CD1c-positive myeloid dendritic cell (primary cell): ENCODE measurements around the gene PPARA.
"Not testable (repeated sequence)": the region's sequence is repeated elsewhere in the genome, so short reads cannot be mapped to it uniquely, and the experiment has no call there.

Experiments
- DNase-seq: peaks from one replicate; pipeline ENCODE4 v3.0.0-alpha.2; 2016; ENCODE audit errors: extremely low spot score

Gene PPARA

DNA sequence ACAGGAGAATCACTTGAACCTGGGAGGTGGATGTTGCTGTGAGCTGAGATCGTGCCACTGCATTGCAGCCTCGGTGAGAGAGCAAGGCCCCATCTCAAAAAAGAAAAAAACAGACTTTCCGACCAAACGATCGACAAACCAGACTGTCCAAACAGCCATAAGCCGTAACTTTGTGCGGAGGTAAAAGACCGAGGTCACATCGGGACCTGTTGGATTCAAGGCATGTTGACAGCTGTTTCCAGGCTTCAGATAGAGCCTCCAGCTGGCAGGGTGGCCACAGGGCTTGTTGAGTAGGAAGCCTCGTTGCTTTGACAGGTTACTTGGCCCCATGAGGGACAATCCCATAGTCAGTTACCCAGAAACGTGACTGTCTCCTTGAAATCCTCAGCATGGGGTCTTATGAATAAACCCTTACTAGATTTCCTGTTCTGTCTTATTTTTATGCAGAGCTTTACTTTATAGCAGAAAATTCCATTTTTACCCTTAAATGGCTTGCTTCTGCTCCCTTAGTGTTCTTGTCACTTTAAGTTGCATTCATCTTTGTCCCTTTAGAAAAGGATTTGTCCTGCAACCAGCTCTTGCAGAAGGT, 22.3 kb downstream of the PPARA start:
- DNase-seq = no peak

DNA sequence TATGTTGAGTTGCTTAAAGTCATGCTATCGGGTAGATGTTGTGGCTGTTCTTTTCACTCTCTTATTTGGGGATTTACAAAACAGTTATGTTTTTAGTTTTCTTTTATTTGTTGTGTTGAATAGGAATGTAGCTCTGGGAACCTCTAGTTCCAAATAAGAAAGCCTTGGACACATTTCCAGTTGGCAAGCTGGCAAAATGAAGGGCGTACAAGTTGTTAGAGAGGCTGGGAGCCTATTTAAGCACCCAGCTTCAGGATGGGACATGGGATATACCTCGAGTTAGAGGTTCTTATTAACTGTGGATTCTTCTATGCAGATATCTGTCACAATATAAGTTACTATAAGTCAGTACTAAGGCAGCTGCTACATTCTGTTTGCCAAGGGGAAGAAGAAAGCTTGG, 22.8 kb downstream of the PPARA start:
- DNase-seq = no peak

DNA sequence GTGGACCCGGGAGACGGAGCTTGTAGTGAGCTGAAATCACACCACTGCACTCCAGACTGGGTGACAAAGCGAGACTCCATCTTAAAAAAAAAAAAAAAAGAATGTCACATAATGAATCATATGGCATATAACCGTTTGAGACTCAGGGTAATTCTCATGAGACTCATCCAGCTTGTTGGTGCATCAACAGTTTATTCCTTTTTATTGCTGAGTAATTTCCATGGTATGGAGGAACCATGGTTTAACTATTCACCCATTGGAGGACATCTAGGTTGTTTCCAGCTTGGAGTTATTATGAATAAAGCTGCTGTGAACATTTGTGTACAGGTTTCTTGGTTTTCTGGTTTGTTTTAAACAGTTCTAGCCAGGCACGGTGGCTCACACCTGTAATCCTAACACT, 25.3 kb downstream of the PPARA start:
- no peak for DNase-seq

DNA sequence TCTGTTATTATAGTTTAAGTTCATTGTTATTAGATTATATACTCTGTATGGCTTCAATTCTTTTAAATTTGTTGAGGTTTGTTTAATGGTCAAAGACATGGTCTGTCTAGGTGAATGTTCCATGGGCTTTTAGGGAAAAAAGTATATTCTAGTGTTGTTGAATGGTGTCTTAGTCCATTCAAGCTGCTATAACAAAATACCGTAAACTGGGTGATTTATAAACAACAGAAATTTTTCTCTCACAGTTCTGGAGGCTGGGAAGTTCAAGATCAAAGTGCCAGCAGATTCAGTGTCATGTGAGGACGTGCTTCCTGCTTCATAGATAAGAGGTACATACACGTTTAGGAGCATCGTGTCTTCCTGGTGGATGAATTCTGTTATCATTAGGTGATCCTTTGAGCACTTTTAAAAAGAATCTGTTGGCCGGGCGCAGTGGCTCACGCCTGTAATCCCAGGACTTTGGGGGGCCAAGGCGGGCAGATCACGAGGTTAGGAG, 26.2 kb downstream of the PPARA start:
- no peak for DNase-seq

DNA sequence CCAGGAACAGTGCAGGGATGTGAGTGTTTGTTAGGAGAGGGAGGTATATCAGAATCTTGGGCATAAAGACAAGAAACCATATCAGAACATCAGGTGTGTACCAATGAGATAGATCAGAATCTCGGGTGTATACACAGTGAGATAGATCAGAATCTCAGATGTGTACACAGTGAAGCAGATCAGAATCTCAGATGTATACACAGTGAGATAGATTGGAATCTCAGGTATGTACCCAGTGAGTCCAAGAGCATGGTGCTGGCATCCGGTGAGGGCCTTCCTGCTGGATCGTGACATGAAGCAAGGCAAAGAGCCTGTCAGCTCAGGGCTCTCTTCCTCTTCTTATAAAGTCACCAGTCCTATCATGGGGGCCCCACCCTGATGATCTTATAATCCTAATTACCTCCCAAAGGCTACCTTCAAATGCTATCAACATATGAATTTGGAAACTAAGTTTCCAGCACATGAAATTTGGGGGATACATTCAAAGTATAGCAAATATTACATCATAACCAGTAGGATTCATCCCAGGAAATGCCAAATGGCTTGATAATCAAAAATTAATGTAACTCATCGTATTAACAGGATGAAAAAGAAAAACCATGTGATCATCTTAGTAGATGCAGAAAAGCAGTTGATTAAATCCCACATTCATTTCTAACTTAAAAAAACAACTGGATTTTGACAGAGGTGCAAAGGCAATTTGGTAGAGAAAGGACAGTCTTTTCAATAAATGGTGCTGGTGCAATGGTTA, 28.6 kb downstream of the PPARA start:
- DNase-seq = no peak

DNA sequence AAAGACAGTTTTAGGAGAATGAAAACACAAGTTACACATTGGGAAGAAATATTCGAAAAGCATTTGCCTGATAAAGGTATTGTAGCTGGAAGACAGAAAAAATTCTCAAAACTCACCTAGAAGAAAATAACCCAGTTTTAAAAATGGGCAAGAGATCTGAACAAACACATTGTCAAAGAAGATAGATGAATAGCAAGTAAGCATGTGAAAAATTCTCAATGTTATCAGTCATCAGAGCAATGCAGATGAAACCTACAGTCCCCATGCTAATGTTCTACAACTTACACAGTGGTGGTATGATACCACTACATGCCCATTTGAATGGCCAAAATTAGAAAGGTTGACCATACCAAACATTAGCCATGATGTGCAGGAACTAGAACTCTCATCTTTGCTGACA, 29.4 kb downstream of the PPARA start:
- no peak for DNase-seq

DNA sequence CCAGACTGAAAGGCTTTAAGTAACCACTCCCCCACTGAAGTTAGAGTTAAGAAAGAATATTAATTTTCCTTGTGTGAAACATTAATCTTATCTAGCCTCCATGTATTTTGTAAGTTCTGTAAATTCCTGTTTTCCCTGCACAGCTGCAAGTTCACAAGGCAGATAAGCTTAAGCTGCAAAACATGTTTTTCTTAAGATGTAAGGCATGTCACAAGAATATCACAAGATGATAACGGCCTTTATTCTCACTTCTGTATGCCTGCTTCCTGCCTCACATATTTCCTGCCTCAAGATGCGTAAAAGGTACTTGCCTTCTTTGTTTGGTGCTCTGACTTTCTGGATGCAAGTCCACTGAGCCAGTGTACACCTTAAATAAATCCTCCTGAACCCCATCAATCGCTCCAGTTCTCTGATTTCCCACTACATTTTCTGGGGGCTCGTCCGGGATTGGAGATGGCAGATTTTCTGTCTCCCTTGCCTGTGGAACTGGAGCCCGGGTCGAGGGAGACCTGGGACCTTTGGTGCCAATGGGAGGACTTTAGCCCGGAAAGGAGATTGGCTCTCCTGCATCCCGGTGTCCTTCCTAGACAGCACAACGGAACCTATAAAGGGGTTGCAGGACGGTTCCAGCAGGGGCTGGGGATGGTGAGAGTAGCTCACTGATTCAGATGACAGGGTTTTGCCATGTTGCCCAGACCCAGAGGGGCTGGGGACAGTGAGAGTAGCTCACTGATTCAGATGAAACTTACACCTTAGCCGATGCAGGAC, 30.2 kb downstream of the PPARA start:
- no peak for DNase-seq

DNA sequence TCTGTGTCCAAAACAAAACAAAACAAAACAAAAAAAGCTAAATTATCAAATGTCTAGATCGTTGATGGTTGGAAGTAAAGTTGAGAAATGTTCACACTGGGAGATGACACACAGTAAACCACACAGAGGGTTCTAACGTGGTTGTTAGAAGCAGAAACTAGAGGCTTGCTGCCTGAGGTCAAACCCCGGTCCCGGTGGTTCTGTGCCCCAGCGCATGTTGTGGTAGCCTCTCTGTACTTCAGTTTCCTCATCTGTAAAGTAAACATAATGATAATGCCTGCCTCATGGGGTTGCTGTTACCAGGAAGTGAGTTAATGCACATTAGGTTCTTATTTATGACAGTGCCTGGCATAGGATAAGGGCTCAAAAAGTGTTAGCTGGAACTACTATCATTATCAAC, 33.4 kb downstream of the PPARA start:
- no peak for DNase-seq

DNA sequence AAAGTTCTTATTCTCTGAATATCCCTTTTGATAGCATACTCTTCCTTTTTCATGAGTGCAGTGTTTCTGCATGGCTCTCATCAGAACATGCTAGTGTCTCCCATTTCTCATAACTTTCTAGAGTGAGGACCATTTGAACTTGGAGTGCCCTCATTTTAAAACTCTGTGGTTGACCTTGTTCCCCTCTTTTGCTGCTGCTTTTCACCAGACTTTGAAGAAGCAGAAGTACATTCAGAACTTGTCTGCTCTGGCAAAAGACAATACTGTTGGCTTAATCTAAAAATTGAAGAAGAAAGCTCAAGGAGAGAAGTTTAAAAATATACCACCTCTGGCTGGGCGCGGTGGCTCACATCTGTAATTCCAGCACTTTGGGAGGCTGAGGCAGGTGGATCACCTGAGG, 35.0 kb downstream of the PPARA start:
- DNase-seq = peak; percentile 15

DNA sequence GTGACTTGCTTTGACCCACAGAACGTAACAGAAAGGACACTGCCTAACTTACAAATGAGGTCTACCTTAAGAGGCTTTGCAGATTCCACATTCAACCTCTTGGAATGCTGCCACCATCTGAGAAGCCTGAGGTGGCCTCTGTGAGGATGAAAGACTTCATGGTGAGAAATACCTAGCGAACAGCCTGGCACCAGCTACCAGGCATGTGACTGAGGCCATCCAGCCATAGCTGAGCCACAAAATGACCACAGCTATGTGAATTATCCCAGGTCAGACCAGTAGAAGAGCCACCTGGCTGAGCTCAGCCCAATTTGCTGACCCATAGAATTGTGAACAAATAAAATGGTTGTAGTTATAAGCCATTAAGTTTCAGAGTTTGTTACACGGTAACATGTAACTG, 37.5 kb downstream of the PPARA start:
- no peak for DNase-seq

DNA sequence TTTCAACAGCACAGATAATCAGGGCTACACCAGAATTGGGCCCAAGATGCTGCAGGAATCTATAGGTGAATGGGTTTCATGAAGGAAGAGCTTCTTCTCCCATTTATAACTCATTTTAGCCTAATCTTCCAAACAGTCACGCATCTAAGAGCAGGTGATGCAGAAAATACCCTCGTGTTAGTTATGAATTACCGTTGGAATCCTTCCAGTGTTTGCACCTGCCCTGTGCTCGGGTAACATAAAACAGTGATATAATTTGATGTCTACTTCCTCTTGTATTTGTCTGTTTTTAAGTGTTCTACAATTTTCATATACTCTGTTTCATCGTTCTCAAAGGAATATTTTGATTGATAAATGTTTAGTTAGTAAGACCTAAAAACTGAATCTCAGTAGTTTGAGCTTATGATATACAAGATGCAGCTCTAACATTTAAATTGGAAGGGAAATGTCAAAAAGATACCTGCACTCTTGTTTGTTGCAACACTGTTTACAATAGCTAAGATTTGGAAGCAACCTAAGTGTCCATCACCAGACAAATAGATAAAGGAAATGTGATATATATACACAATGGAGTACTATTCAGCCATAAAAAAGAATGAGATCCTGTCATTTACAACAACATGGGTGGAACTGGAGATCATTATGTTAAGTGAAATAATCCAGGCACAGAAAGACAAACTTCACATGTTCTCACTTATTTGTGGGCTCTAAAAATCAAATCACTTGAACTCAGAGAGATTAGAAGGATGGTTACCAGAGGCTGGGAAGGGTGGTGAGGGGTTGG, 42.1 kb downstream of the PPARA start:
- DNase-seq = no peak

DNA sequence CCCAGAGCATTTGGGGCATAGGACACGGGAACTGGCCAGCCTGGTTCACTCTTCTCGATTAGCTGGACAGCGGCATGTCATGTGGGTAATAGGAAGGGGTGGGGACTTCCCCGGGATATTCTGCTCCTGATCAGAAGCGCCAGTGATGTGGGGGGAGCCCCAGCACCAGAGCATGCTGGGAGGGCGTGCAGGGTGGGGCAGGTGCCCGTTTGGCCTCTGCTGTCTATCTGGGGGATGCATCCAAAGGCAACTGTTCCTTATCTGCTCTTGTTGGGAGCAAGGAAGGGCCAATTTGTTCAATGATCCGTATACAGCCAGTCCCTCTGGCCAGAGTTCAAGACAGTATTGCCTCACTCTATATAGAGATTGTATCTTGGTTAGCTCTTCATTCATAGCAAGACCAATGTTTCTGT, 43.6 kb downstream of the PPARA start:
- no peak for DNase-seq

DNA sequence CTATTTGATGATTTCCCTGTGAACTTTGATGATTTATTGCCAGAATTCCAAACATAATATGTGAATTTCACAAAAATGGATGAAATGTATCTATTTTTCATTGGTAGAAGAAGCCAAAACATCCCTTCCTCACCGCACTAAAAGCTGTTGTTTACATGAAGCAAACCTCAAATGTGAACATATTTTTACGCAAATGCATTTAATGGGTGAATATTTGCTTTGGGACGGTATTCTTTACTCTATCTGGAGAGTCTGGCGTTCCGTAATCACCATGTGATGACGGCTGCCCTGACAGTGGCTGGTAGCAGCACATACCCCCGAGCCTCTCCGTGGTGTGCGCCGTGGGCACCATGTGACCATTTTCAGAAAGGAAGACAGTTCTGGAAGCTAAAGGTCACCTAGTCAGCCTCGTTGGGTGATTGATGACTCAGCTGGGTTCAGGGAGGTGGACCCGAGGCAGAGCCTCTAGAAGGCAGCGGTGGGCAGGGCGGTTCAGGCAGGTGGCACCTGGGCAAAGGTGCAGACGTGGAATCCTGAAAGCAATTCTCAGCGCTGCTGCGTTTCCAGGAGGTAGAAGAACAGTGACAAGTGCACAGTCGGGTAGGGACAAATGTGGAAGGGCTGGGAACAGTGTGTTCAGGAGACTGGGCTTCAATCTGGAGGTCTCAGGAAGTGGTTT, 45.3 kb downstream of the PPARA start:
- DNase-seq = no peak

DNA sequence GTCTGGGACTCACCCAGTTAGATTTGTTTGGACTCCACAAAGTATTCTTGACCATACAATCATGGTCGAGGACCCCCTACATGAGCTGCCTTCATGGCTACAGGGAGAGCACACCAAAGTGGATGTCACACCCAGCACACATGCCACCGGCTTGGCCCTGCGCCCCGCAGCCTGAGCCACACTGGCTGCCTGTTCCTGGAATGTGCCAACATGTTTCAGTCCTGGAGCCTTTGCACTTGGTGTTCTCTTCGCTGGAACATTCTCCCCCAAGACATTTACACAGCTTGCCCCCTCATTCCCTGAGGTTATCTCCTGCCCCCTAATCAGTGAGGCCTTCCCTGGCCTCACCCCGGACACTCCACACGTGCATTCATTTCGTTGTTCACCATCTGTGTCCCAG, 46.0 kb downstream of the PPARA start:
- DNase-seq = no peak

DNA sequence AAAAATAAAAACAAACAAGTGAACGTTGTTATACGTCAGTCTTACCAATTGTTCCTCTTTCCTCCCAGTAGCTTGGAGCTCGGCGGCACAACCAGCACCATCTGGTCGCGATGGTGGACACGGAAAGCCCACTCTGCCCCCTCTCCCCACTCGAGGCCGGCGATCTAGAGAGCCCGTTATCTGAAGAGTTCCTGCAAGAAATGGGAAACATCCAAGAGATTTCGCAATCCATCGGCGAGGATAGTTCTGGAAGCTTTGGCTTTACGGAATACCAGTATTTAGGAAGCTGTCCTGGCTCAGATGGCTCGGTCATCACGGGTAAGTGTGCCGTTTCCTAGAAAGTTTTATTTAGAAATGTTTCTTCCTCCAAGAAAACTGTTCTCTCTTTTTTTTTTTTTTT, 47.9 kb downstream of the PPARA start:
- no peak for DNase-seq

DNA sequence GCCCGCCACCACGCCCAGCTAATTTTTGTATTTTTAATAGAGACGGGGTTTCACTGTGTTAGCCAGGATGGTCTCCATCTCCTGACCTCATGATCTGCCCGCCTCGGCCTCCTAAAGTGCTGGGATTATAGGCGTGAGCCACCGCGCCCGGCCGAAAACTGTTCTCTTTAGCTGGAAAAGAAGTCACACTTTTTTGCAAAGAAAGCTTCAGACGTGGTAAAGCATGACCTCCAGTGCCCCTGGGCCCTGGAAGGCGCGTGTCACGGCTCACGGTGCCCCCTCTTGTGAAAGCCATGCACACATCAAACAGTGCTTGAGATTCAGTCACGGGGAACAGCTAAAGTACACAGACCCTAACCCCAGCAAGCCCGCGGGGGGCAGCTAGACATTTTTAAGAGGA, 48.5 kb downstream of the PPARA start:
- DNase-seq = not testable (repeated sequence)

DNA sequence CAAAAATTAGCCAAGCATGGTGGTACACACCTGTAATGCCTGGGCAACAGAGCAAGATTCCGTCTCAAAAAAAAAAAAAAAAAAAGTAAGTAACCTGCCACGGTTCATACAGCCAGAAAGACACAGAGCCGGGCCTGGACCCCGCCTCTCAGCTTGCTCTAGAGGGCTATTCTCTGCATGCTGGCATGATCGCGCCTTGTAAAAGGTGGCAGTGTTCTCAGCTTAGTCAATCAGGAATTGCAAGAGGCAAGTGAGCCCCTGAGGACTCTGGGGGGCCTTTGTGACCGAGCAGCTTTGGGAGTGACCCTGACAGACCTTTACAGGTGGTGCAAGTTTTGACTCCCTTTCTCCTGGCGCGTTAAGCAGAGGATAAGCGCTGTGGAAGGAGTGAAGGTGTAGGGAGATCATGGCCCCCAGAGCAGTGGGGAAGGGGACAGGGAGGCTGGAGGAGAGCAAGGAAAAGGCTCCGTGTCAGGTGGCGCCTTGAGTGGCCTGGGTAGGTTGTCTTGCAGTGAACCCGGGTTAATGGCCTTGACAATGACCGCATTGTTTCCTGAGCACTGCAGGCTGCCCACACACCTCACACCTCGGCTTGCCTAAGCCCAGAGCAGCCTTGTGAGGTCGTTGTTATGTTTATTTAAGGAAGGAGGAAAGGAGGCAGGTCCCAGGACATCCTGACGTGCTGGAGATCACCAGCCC, 50.9 kb downstream of the PPARA start:
- DNase-seq = no peak

DNA sequence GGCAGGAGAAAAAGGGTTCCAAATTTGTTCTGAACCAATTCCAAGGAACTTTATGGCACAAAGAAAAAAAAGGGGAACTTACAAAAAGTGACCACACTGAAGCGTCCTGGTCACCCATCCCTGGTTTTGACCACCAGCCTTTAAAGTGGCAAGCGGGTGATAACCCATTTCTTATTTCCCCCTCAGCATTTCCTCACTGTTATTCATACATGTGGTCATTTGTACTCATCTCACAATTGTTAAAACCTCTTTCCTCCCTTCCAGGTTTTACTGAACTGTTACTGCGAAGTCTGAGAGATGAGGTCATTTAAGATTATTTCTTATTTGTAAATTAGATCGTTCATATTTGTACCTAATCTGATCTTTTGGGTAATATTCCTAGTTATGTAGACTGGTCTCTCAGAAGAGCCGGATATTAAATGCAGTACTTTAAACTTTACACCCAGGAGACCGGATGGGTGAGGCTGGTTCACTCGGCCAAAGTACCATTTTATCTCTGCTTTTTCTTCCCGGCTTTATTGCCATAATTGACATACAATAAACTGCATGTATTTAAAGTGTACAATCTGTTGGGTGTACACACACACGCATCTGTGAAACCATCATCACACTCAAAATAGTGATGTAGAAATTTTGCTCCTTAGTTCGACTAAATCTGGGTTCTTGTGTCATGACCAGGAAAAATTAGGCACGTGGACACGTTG, 52.7 kb downstream of the PPARA start:
- DNase-seq = no peak

DNA sequence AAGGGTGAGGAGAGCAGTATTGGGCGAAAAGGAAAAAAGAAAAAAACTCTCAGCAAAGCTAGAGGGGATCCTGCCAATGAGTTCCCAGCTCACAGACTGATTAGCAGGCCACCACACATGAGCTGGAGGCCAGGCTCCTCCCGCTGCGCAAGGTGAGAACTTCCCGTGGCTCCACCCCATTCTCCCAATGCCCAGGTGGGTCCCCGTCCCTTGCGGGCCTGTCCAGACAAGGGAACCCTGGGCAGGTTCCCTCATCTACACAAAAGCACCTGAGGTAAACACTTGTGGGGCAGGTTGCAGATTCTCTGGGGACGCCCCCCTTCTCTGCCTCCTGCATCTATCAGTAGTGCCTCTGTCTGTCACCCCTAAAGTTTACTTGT, 53.3 kb downstream of the PPARA start:
- DNase-seq = no peak

DNA sequence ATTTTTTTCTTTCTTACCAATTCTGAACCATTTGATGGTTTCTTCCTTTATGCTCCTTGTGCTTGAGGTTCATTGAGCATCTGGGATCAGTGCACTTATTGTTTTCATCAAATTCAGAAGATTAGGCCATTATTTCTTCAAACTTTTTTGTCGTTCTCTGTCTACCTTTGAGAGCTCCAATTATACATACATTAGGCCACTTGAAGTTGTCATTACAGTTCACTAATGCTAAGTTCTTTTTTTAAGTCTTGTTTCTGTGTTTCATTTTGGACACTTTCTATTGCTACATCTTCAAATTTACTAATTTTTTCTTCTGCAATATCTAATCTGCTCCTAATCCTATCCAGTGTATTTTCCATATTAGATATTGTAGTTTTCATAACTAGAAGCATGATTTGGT, 58.9 kb downstream of the PPARA start:
- no peak for DNase-seq
